CD4-positive, alpha-beta T cell (primary cell): ENCODE results near the gene TEX14. TPM values are rescaled to one million over a fixed set of nuclear protein-coding genes. Genes with fewer than 3 reads are reported as not detected.

Source experiments
- ATAC-seq: fragments of 200-7000 bp; cut with Tn5 transposase; one replicate; pipeline ENCODE4 v1.10.0; 2022; ENCODE audit warnings: mild to moderate bottlenecking; ENCODE audit not compliant: poor library complexity
- CTCF ChIA-PET: fragments of 350-600 bp; sonication (Branson Sonifier 250); formaldehyde crosslinking; loops from one replicate; lab custom pipeline; 2021; ENCODE audit warnings: antibody characterized with exemption, inconsistent platforms; lab: Charles Lee
- POLR2A ChIA-PET: fragments of 350-600 bp; sonication (Branson Sonifier 250); formaldehyde crosslinking; loops from one replicate; lab custom pipeline; 2021; ENCODE audit warnings: antibody characterized with exemption, inconsistent platforms; lab: Charles Lee
- DNase-seq, 14 experiments: peaks; one replicate each; pipeline ENCODE4 v3.0.0-alpha.2; 2013 to 2020; ENCODE audit warnings: mixed read lengths in 2 of 14
- H3K27ac ChIP-seq, 2 donors: one replicate each; pipeline versions ENCODE4 v1.5.1 to v1.7.0; 2013; ENCODE audit warnings: low read length in 2 of 2, low read depth in 1 of 2, mild to moderate bottlenecking in 1 of 2
- H3K27me3 ChIP-seq, 2 experiments: 1 replicate in 1 of 2; 2 replicates in 1 of 2; pipeline versions ENCODE4 v1.6.1 to v1.7.0; 2013; ENCODE audit warnings: low read length in 2 of 2, control low read depth in 1 of 2, mild to moderate bottlenecking in 1 of 2, moderate library complexity in 1 of 2; ENCODE audit not compliant: insufficient read depth in 2 of 2, control insufficient read depth in 1 of 2
- H3K36me3 ChIP-seq: one replicate; pipeline ENCODE4 v1.6.1; 2013; ENCODE audit warnings: low read length, control low read depth; ENCODE audit not compliant: insufficient read depth
- H3K4me1 ChIP-seq: one replicate; pipeline ENCODE4 v1.6.1; 2013; ENCODE audit warnings: low read length, control low read depth; ENCODE audit not compliant: insufficient read depth
- H3K4me3 ChIP-seq: one replicate; pipeline ENCODE4 v1.5.1; 2013; ENCODE audit warnings: mild to moderate bottlenecking, low read length, moderate library complexity
- H3K9me3 ChIP-seq, 2 experiments: 1 replicate in 1 of 2; 2 replicates in 1 of 2; pipeline versions ENCODE4 v1.6.1 to v1.7.0; 2013; ENCODE audit warnings: low read length in 2 of 2, mild to moderate bottlenecking in 2 of 2, control low read depth in 1 of 2, moderate library complexity in 1 of 2; ENCODE audit not compliant: control insufficient read depth in 1 of 2, insufficient read depth in 1 of 2
- H3K27ac Mint-ChIP-seq: one replicate; pipeline ENCODE4 v1.8.0; 2020; ENCODE audit warnings: mixed read lengths
- H3K27me3 Mint-ChIP-seq: one replicate; pipeline ENCODE4 v1.8.0; 2021; ENCODE audit warnings: mixed read lengths
- H3K36me3 Mint-ChIP-seq: one replicate; pipeline ENCODE4 v1.8.0; 2021; ENCODE audit warnings: low read depth, mixed read lengths
- H3K4me1 Mint-ChIP-seq: one replicate; pipeline ENCODE4 v1.8.0; 2021; ENCODE audit warnings: low read depth, mixed read lengths
- H3K4me3 Mint-ChIP-seq: one replicate; pipeline ENCODE4 v1.8.0; 2020; ENCODE audit warnings: mild to moderate bottlenecking, mixed read lengths
- H3K9me3 Mint-ChIP-seq: one replicate; pipeline ENCODE4 v1.8.0; 2020; ENCODE audit warnings: mixed read lengths
- CTCF ChIP-seq: fragments of 200-600 bp; IDR thresholded peaks from one replicate; pipeline ENCODE4 v1.8.0; 2022; ENCODE audit warnings: antibody characterized with exemption, mild to moderate bottlenecking
- intact Hi-C, 2 experiments: fragments of 100-400 bp; cut with DNase I in 1 of 2; cut with micrococcal nuclease in 1 of 2; formaldehyde crosslinking; loops; one replicate each; pipeline versions ENCODE4 v1.15.1 to v1.9.0; 2023 to 2025; cut with DNase I, micrococcal nuclease
- total RNA-seq, 174 experiments: library from RNA in 2 of 174; stranded (reverse) in 2 of 174; gene quantifications; one replicate each; pipeline ENCODE4 v1.2.3 and lab custom pipeline; 2021 to 2026

Gene TEX14
- total RNA-seq, 2 experiments from 2014 or later, result 0.47 to 0.66 TPM

GRCh38 chr17:58677194-58677880, 14.5 kb downstream of the TEX14 start:
- H3K27ac ChIP-seq, result no peak overlapping the region
- no peaks in the 10 kb centered on the region for H3K36me3 ChIP-seq
- no peaks in the 10 kb centered on the region for H3K4me1 ChIP-seq
- H3K4me3 ChIP-seq, result no peak overlapping the region
- H3K27me3 ChIP-seq, result no peaks in the 10 kb centered on the region
- CTCF ChIA-PET, result no interaction called here
- TF ChIP-seq CTCF, result no peak
- DNase-seq, result no peak
- H3K9me3 ChIP-seq, result no peaks in the 10 kb centered on the region
- POLR2A ChIA-PET, result no interaction called here
- no peak overlapping the region for H3K27ac Mint-ChIP-seq
- no peak for ATAC-seq
- no peaks in the 10 kb centered on the region for H3K36me3 Mint-ChIP-seq
- H3K4me3 Mint-ChIP-seq, result no peak overlapping the region
- peaks cover 3% of the 10 kb centered on the region for H3K27me3 Mint-ChIP-seq
- intact Hi-C loops, result no loop called here
- no peaks in the 10 kb centered on the region for H3K9me3 Mint-ChIP-seq
- H3K4me1 Mint-ChIP-seq, result no peaks in the 10 kb centered on the region

- Mint-ChIP-seq H3K27me3 (peaks cover 2% of the 10 kb centered on the region), H3K36me3 (no peaks in the 10 kb centered on the region), H3K27ac (no peak overlapping the region), H3K4me3 (no peak overlapping the region), H3K9me3 (no peaks in the 10 kb centered on the region), H3K4me1 (peaks cover 2% of the 10 kb centered on the region)
- H3K27me3 ChIP-seq, result no peaks in the 10 kb centered on the region
- no peak for DNase-seq
- H3K9me3 ChIP-seq, result no peaks in the 10 kb centered on the region
- no peaks in the 10 kb centered on the region for H3K4me1 ChIP-seq
- ChIA-PET CTCF (interaction anchor here (1.0 to 1.1 kb wide), 2 partner anchors 12 to 14 kb away, joined by 4 read pairs; no protein-coding TSS in a partner anchor), POLR2A (no interaction called here)
- TF ChIP-seq CTCF, result no peak
- H3K4me3 ChIP-seq, result no peak overlapping the region
- H3K27ac ChIP-seq, result no peak overlapping the region
- no peak for ATAC-seq
- intact Hi-C loops, result loop anchor here in 1 of 2 experiments (1.0 kb wide), 1 partner anchor 21 kb away; no protein-coding TSS in a partner anchor
- H3K36me3 ChIP-seq, result no peaks in the 10 kb centered on the region
These were observed 19.9 kb downstream of the TEX14 start for GRCh38 chr17:58671969-58672368.

GRCh38 chr17:58669853-58670252, 22.0 kb downstream of the TEX14 start:
- no peaks in the 10 kb centered on the region for H3K36me3 Mint-ChIP-seq
- H3K9me3 Mint-ChIP-seq, result no peaks in the 10 kb centered on the region
- Histone ChIP-seq H3K4me1 (no peaks in the 10 kb centered on the region), H3K36me3 (no peaks in the 10 kb centered on the region), H3K27me3 (no peaks in the 10 kb centered on the region), H3K4me3 (no peak overlapping the region), H3K27ac (no peak overlapping the region), H3K9me3 (no peaks in the 10 kb centered on the region)
- CTCF ChIA-PET, result no interaction called here
- POLR2A ChIA-PET, result no interaction called here
- H3K27me3 Mint-ChIP-seq, result peaks cover 8% of the 10 kb centered on the region
- H3K4me3 Mint-ChIP-seq, result no peak overlapping the region
- no peak overlapping the region for H3K27ac Mint-ChIP-seq
- H3K4me1 Mint-ChIP-seq, result peaks cover 9% of the 10 kb centered on the region
- DNase-seq (no peak), ATAC-seq (no peak)
- TF ChIP-seq CTCF, result no peak
- intact Hi-C loops, result no loop called here
